ENCODE measurements around the gene COL17A1. TPM values are rescaled to one million over a fixed set of nuclear protein-coding genes. Genes with fewer than 3 reads are reported as not detected.

COL17A1 gene
- total RNA-seq, 4 donors from 2014 or later: under 0.01 to 0.19 TPM; not detected in 2

DNA sequence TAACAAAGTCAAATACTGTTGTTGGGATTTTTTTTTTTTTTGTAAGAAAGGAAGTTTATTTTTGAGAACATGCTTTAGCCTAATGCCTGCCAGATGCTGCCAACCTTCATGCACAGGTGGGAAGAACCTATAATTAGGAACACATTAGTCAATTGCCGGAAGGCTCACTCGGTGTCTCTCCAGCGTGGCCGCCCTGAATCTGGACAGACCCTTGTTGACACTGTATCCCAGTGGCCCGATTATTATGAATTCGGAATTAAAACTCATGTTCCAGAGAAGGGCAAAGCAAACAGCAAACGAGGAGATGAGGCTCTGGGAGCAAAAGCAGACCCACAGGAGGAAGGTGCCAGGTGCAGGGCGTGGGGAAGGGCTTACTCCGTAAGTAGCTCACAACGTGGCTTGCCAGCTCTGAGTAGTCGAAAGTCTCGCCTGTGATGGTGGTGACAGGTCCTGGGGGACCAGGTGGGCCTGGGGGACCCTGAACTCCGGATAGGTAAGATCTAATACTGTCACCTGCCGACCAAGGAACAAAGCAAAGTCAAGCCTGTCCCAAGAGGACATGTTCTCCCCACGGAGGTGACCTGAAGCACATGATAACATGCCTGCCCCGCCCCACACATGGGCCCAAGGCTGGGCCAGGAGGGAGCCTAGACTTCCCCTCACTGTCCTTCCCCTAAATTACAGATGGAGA is 48.3 kb downstream of the COL17A1 start:
- TF ChIP-seq, protein P1, sequence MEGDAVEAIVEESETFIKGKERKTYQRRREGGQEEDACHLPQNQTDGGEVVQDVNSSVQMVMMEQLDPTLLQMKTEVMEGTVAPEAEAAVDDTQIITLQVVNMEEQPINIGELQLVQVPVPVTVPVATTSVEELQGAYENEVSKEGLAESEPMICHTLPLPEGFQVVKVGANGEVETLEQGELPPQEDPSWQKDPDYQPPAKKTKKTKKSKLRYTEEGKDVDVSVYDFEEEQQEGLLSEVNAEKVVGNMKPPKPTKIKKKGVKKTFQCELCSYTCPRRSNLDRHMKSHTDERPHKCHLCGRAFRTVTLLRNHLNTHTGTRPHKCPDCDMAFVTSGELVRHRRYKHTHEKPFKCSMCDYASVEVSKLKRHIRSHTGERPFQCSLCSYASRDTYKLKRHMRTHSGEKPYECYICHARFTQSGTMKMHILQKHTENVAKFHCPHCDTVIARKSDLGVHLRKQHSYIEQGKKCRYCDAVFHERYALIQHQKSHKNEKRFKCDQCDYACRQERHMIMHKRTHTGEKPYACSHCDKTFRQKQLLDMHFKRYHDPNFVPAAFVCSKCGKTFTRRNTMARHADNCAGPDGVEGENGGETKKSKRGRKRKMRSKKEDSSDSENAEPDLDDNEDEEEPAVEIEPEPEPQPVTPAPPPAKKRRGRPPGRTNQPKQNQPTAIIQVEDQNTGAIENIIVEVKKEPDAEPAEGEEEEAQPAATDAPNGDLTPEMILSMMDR (IDR thresholded peaks at IDR 0.05; ENCODE audit: low read depth): no peak

DNA sequence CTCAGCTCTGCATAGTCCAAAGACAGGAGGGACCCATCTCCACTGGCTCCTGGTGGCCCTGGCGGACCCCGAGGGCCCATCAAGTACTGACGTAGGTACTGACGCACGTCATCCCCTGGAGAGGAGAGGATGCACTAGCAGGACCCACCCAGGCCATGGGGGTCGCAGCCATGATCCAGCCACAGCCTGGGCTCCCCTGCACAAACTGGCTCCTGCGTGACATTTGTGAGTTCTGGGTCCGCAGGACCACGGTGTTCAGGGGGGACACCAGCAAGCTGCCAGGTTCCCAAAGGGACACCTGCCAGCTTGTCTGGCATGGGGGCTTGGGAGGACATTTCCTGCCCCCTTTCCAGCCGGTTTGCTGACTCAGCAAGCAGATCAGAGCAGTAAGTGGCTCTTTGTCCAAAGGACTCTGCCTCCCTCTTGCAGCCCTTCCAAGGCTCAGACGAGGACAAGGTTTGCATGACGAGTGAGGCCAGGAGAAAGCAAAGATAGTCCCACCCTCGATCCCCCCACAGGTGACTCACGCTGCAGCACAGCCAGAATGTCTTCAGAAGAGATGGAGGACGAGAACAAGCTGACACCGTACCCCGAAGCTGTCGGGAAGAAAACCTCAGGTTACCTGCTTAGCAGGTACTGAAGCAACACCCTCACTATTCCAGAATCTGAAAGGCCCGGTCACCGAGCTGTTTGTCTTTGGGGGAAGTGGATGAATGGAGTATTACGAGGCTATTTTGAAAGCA is 49.0 kb downstream of the COL17A1 start:
- TF ChIP-seq, protein P1 (IDR thresholded peaks at IDR 0.05; ENCODE audit: low read depth): no peak

DNA sequence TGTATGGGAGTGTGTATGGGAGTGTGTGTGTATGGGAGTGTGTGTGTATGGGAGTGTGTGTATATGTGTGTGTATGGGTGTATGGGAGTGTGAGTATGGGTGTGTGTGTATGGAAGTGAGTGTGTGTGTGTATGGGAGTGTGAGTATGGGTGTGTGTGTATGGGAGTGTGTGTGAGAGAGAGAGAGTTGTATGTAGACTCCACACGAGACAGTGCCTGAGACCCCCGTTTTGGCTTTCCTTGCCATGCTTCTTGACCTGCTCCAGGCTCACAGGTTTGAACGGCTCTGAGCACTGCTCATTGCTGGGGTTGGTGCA is 49.7 kb downstream of the COL17A1 start:
- TF ChIP-seq, protein P1 (IDR thresholded peaks at IDR 0.05; ENCODE audit: low read depth): no peak

DNA sequence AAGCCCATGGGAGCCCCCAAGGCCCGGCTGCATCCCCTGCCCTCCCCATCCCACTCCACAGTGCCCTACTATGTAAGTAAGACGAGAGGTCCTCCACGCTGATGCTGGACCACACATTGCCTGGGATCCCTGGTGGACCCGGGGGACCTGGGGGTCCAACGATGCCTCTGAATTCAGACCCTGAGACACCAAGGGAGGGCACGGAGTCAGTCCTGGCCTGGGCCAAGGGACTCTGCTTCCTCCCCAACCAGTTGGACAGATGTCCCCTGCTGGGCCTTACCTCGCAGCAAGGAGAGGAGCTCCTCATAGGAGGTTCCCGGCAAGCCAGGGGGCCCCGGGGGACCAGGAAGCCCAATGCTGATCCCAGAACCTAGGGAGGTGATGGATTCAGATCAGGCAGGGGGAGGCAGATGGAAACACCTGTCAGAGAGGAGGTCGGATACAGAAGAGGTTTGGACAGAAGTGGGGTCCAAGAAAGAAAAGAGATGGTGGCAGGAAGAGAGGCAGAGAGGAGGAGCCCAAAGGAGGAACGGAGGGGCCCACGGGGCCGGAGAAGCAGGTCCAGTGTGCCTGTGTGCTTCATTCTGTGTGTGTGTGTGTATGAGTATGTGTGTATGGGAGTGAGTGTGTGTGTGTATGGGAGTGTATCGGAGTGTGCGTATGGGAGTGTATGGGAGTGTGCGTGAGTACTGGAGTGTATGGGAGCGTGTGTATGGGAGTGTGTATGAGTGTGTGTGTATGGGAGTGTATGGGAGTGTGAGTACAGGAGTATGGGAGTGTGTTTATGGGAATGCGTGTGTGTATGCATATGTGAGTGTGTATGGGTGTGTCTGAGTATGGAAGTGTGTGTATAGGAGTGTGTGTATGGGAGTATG is 50.2 kb downstream of the COL17A1 start:
- TF ChIP-seq, protein P1 (IDR thresholded peaks at IDR 0.05; ENCODE audit: low read depth): no peak

DNA sequence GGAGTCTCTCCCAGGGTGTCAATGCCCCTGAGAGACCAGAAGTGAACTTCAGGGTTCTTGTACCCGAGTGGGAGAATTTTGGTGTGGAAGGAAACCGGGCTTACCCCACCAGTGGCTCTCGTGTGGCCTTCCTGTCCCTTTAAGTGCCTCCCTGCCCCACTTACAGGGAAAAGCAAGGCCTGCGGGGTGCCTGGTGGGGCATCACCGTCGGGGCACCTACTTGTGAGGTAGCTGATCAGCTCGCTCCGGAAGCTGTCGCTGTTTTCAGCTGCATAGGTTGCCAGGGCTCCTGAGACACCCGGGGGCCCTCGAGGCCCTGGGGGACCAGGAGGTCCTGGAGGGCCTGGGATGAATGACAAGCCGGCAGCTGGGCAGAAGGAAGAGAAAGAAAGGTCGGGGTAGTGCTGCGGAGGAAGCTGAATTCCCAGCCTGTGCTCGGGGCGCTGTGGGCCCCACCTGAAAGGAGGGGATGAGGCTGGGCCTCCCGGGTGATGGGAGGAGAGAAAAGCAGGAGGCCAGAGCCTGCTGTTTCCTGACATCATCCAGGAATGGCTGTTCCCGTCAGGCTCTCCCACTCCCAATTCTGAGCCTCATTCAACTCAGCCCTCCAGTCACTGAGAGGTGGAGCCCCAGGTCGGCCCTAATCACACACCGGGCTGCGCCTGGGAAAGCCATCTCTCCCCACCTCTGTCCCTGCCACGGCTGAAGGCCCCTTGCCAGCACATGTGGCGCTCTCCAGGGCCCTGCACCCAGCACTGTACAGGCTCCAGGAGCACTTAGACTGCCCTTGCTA is 51.1 kb downstream of the COL17A1 start:
- TF ChIP-seq, protein P1 (IDR thresholded peaks at IDR 0.05; ENCODE audit: low read depth): no peak

DNA sequence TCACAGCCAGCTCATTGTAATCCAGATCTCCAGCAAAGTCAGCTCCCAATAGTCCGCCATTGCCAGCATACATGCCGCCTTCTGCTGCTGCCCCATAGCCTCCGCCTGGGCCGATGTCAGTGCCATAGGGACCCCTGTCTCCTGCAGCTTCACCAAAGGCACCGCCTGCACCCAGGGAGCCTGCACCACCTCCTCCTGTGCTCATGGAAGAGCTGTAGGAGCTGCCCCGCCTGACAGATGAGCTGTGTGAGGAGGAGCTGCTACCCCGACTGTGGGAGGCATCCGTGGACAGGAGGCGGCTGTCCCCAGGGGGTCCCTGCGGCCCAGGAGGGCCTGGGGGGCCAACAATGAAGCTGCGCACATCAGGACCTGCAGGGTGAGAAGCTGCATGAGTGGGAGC is 51.7 kb downstream of the COL17A1 start:
- TF ChIP-seq, protein P1 (IDR thresholded peaks at IDR 0.05; ENCODE audit: low read depth): no peak

All from subcutaneous adipose tissue (tissue), 4 donors.